Measurements from ENCODE around the gene LEPR.

LEPR gene

GRCh38 chr1:65412256-65412983, 8.0 kb upstream of the LEPR start:
- DNase-seq (ENCODE audit: low read depth, low spot score): no peak

- DNase-seq (ENCODE audit: low read depth, low spot score): no peak
Measured at GRCh38 chr1:65412984-65413375, 7.5 kb upstream of the LEPR start.

GRCh38 chr1:65414538-65414937, 5.9 kb upstream of the LEPR start:
- DNase-seq (ENCODE audit: low read depth, low spot score): no peak

GRCh38 chr1:65416767-65417166, 3.7 kb upstream of the LEPR start:
- no peak for DNase-seq (ENCODE audit: low read depth, low spot score)

GRCh38 chr1:65417729-65418128, 2.7 kb upstream of the LEPR start:
- no peak for DNase-seq (ENCODE audit: low read depth, low spot score)

GRCh38 chr1:65418522-65419185, 1.8 kb upstream of the LEPR start:
- DNase-seq (ENCODE audit: low read depth, low spot score): no peak

- DNase-seq (ENCODE audit: low read depth, low spot score): peak; percentile 94
Measured at GRCh38 chr1:65419681-65420589, 533 bp upstream of the LEPR start.

GRCh38 chr1:65421351-65422025, 1.0 kb downstream of the LEPR start:
- no peak for DNase-seq (ENCODE audit: low read depth, low spot score)

GRCh38 chr1:65422241-65423203, 2.1 kb downstream of the LEPR start:
- no peak for DNase-seq (ENCODE audit: low read depth, low spot score)

- no peak for DNase-seq (ENCODE audit: low read depth, low spot score)
Measured at GRCh38 chr1:65423884-65424572, 3.6 kb downstream of the LEPR start.

GRCh38 chr1:65424573-65424889, 4.1 kb downstream of the LEPR start:
- no peak for DNase-seq (ENCODE audit: low read depth, low spot score)

- no peak for DNase-seq (ENCODE audit: low read depth, low spot score)
Measured at GRCh38 chr1:65425006-65425405, 4.5 kb downstream of the LEPR start.

- DNase-seq (ENCODE audit: low read depth, low spot score): no peak
Measured at GRCh38 chr1:65425697-65426096, 5.2 kb downstream of the LEPR start.

GRCh38 chr1:65429078-65429477, 8.6 kb downstream of the LEPR start:
- DNase-seq (ENCODE audit: low read depth, low spot score): no peak

GRCh38 chr1:65429806-65430205, 9.3 kb downstream of the LEPR start:
- DNase-seq (ENCODE audit: low read depth, low spot score): peak; percentile 59

- no peak for DNase-seq (ENCODE audit: low read depth, low spot score)
Measured at GRCh38 chr1:65431111-65431705, 10.7 kb downstream of the LEPR start.

- no peak for DNase-seq (ENCODE audit: low read depth, low spot score)
Measured at GRCh38 chr1:65432918-65433317, 12.4 kb downstream of the LEPR start.

GRCh38 chr1:65434255-65434654, 13.8 kb downstream of the LEPR start:
- DNase-seq (ENCODE audit: low read depth, low spot score): no peak

GRCh38 chr1:65434760-65435159, 14.3 kb downstream of the LEPR start:
- no peak for DNase-seq (ENCODE audit: low read depth, low spot score)

GRCh38 chr1:65435987-65436386, 15.5 kb downstream of the LEPR start:
- no peak for DNase-seq (ENCODE audit: low read depth, low spot score)
